IMR-90 (cell line): ENCODE measurements around the gene EML6. TPM values are rescaled to one million over a fixed set of nuclear protein-coding genes. Genes with fewer than 3 reads are reported as not detected.

ENCODE experiments used
- ATAC-seq: fragments of 200-7000 bp; cut with Tn5 transposase; 2 replicates; pipeline ENCODE4 v1.9.1; 2020; ENCODE audit warnings: low read depth, mild to moderate bottlenecking, moderate library complexity
- BruUV-seq: library from RNA; stranded (reverse); fragments of 400-500 nt; replicated peaks from 2 replicates; lab custom pipeline; 2021; lab: Mats Ljungman, UMichigan
- CTCF ChIA-PET: fragments of 300-600 bp; formaldehyde crosslinking; extraction: SDS; loops from one replicate; lab custom pipeline; 2021; ENCODE audit warnings: antibody characterized with exemption; lab: Yijun Ruan, JAX
- POLR2A ChIA-PET: fragments of 300-600 bp; sonication (Branson Sonifier 250); formaldehyde crosslinking; loops from one replicate; lab custom pipeline; 2022; ENCODE audit warnings: antibody characterized with exemption; ENCODE audit not compliant: unreplicated experiment; lab: Charles Lee
- DNase-seq: peaks from one replicate; pipeline ENCODE4 v3.0.0; 2013
- H2AFZ ChIP-seq: replicated peaks from 2 replicates; pipeline ENCODE3; 2013; ENCODE audit warnings: low read length, mild to moderate bottlenecking; ENCODE audit not compliant: poor library complexity
- H2AK5ac ChIP-seq: 2 replicates; pipeline ENCODE4 v1.6.1; 2013; ENCODE audit warnings: low read depth, low read length, inconsistent platforms
- H2AK9ac ChIP-seq: replicated peaks from 2 replicates; pipeline ENCODE3; 2013; ENCODE audit warnings: mild to moderate bottlenecking, low read depth, low read length, moderate library complexity; ENCODE audit not compliant: poor library complexity
- H2BK120ac ChIP-seq: 2 replicates; pipeline ENCODE4 v1.6.1; 2013; ENCODE audit warnings: low read depth, low read length, inconsistent platforms
- H2BK15ac ChIP-seq: 3 replicates; pipeline ENCODE4 v1.6.1; 2013; ENCODE audit warnings: low read depth, low read length, inconsistent platforms
- H2BK20ac ChIP-seq: 2 replicates; pipeline ENCODE4 v1.6.1; 2013; ENCODE audit warnings: low read depth, mild to moderate bottlenecking, inconsistent platforms, low read length, moderate library complexity
- H2BK5ac ChIP-seq: 2 replicates; pipeline ENCODE4 v1.6.1; 2013; ENCODE audit warnings: mild to moderate bottlenecking, low read depth, low read length, inconsistent platforms; ENCODE audit not compliant: poor library complexity, severe bottlenecking
- H3K14ac ChIP-seq: replicated peaks from 2 replicates; pipeline ENCODE4 v1.6.1; 2013; ENCODE audit warnings: low read depth, low read length, inconsistent platforms
- H3K18ac ChIP-seq: 2 replicates; pipeline ENCODE4 v1.6.1; 2013; ENCODE audit warnings: low read depth, low read length, control low read depth
- H3K23ac ChIP-seq: 2 replicates; pipeline ENCODE4 v1.6.1; 2013; ENCODE audit warnings: low read depth, low read length, inconsistent platforms
- H3K27ac ChIP-seq: 2 replicates; pipeline ENCODE4 v1.5.1; 2013; ENCODE audit warnings: mild to moderate bottlenecking, control low read depth, low read length; ENCODE audit not compliant: insufficient read depth
- H3K27me3 ChIP-seq: 2 replicates; pipeline ENCODE4 v1.6.1; 2013; ENCODE audit warnings: low read length; ENCODE audit not compliant: control insufficient read depth, insufficient read depth
- H3K36me3 ChIP-seq: 2 replicates; pipeline ENCODE4 v1.6.1; 2013; ENCODE audit warnings: low read length, mixed read lengths; ENCODE audit not compliant: control insufficient read depth, insufficient read depth
- H3K4ac ChIP-seq: 2 replicates; pipeline ENCODE4 v1.6.1; 2013; ENCODE audit warnings: low read depth, low read length, inconsistent platforms
- H3K4me1 ChIP-seq: 2 replicates; pipeline ENCODE4 v1.6.1; 2013; ENCODE audit warnings: low read length, mixed read lengths; ENCODE audit not compliant: control insufficient read depth, insufficient read depth
- H3K4me2 ChIP-seq: 2 replicates; pipeline ENCODE4 v1.6.1; 2013; ENCODE audit warnings: low read depth, mild to moderate bottlenecking, control low read depth, low read length, moderate library complexity
- H3K4me3 ChIP-seq: 2 replicates; pipeline ENCODE4 v1.5.1; 2013; ENCODE audit warnings: low read depth, mild to moderate bottlenecking, control low read depth, low read length, moderate library complexity; ENCODE audit not compliant: insufficient read depth
- H3K56ac ChIP-seq: 2 replicates; pipeline ENCODE4 v1.6.1; 2013; ENCODE audit warnings: low read length, inconsistent platforms; ENCODE audit not compliant: insufficient read depth; ENCODE audit errors: extremely low read depth
- H3K79me1 ChIP-seq, 2 experiments: 2 replicates each; pipeline ENCODE4 v1.6.1; 2013; ENCODE audit warnings: low read length in 2 of 2, inconsistent platforms in 1 of 2, low read depth in 1 of 2
- H3K9ac ChIP-seq: 2 replicates; pipeline ENCODE4 v1.6.1; 2013; ENCODE audit warnings: low read depth, low read length, control low read depth
- H3K9me1 ChIP-seq: 2 replicates; pipeline ENCODE4 v1.6.1; 2013; ENCODE audit warnings: low read length, inconsistent platforms; ENCODE audit not compliant: insufficient read depth
- H3K9me3 ChIP-seq: 2 replicates; pipeline ENCODE4 v1.6.1; 2013; ENCODE audit warnings: low read length; ENCODE audit not compliant: control insufficient read depth, insufficient read depth
- H4K20me1 ChIP-seq: 2 replicates; pipeline ENCODE4 v1.6.1; 2013; ENCODE audit warnings: low read length, inconsistent platforms; ENCODE audit not compliant: insufficient read depth
- H4K5ac ChIP-seq: 2 replicates; pipeline ENCODE4 v1.6.1; 2013; ENCODE audit warnings: mild to moderate bottlenecking, low read depth, low read length, control low read depth
- H4K8ac ChIP-seq, 2 experiments: 2 replicates each; pipeline ENCODE4 v1.6.1; 2013; ENCODE audit warnings: low read depth in 2 of 2, low read length in 2 of 2, control low read depth in 1 of 2, inconsistent platforms in 1 of 2
- H4K91ac ChIP-seq: 2 replicates; pipeline ENCODE4 v1.6.1; 2013; ENCODE audit warnings: low read depth, low read length, inconsistent platforms; ENCODE audit not compliant: insufficient read depth
- BHLHE40 ChIP-seq: fragments of 150-350 bp; IDR thresholded peaks from 2 replicates; pipeline ENCODE4 v1.6.1; 2016; ENCODE audit warnings: mild to moderate bottlenecking, low read depth, low read length
- CEBPB ChIP-seq: IDR thresholded peaks from 2 replicates; pipeline ENCODE4 v1.6.1; 2012; ENCODE audit warnings: low read depth, low read length, improper control_type of control experiment
- CHD1 ChIP-seq: IDR thresholded peaks from 2 replicates; pipeline ENCODE4 v1.6.1; 2012; ENCODE audit warnings: low read depth, low read length, improper control_type of control experiment
- CTCF ChIP-seq: conservative IDR thresholded peaks from 2 replicates; pipeline ENCODE4 v1.5.1; 2012; ENCODE audit warnings: mild to moderate bottlenecking, low read depth, low read length, improper control_type of control experiment
- ELK1 ChIP-seq: fragments of 150-350 bp; IDR thresholded peaks from 2 replicates; pipeline ENCODE4 v1.6.1; 2016; ENCODE audit warnings: low read depth, mild to moderate bottlenecking, low read length, moderate library complexity, borderline replicate concordance
- FOS ChIP-seq: fragments of 150-350 bp; IDR thresholded peaks from 2 replicates; pipeline ENCODE4 v1.6.1; 2016; ENCODE audit warnings: low read depth, low read length
- MAFK ChIP-seq: IDR thresholded peaks from 2 replicates; pipeline ENCODE4 v1.6.1; 2012; ENCODE audit warnings: low read depth, low read length, improper control_type of control experiment
- MAZ ChIP-seq: IDR thresholded peaks from 2 replicates; pipeline ENCODE4 v1.6.1; 2012; ENCODE audit warnings: low read depth, mild to moderate bottlenecking, low read length, improper control_type of control experiment, moderate library complexity, borderline replicate concordance
- MXI1 ChIP-seq: IDR thresholded peaks from 2 replicates; pipeline ENCODE4 v1.6.1; 2012; ENCODE audit warnings: low read depth, mild to moderate bottlenecking, low read length, moderate library complexity, borderline replicate concordance
- NFE2L2 ChIP-seq: fragments of 150-350 bp; IDR thresholded peaks from 2 replicates; pipeline ENCODE4 v1.6.1; 2016; ENCODE audit warnings: low read depth, mild to moderate bottlenecking, low read length
- POLR2A ChIP-seq: IDR thresholded peaks from 2 replicates; pipeline ENCODE4 v1.6.1; 2012; ENCODE audit warnings: mild to moderate bottlenecking, low read depth, low read length
- RAD21 ChIP-seq: IDR thresholded peaks from 2 replicates; pipeline ENCODE4 v1.6.1; 2012; ENCODE audit warnings: low read length, improper control_type of control experiment
- RCOR1 ChIP-seq: IDR thresholded peaks from 2 replicates; pipeline ENCODE4 v1.6.1; 2012; ENCODE audit warnings: mild to moderate bottlenecking, low read length, improper control_type of control experiment; ENCODE audit not compliant: insufficient replicate concordance
- RFX5 ChIP-seq: IDR thresholded peaks from 2 replicates; pipeline ENCODE4 v1.8.0; 2012; ENCODE audit warnings: low read depth, mild to moderate bottlenecking, low read length, moderate library complexity
- SMC3 ChIP-seq: fragments of 150-350 bp; IDR thresholded peaks from 2 replicates; pipeline ENCODE4 v1.6.1; 2016; ENCODE audit warnings: low read depth, mild to moderate bottlenecking, antibody characterized with exemption, low read length, moderate library complexity
- USF2 ChIP-seq: fragments of 150-350 bp; IDR thresholded peaks from 2 replicates; pipeline ENCODE4 v1.6.1; 2017; ENCODE audit warnings: mild to moderate bottlenecking, antibody characterized with exemption, low read length, low read depth
- WGBS, 2 experiments: methylation state at CpG; one replicate each; pipeline versions ENCODE4 v1.1.5 to v1.1.7; 2013; ENCODE audit warnings: missing lambda C conversion rate in 2 of 2; ENCODE audit not compliant: insufficient read length in 1 of 2; ENCODE audit errors: extremely low coverage in 2 of 2; 5-methylcytosine and 5-hydroxymethylcytosine counted together
- dilution Hi-C: fragments of 300-500 bp; cut with HindIII; formaldehyde crosslinking; loops from one replicate; pipeline ENCODE4 v1.14.3; 2018; ENCODE audit warnings: low sequenced_read_pairs; ENCODE audit not compliant: unreplicated experiment
- in situ Hi-C: fragments of 300-500 bp; cut with MboI; formaldehyde crosslinking; loops from 3 replicates; pipeline ENCODE4 v1.14.3; 2019; ENCODE audit warnings: low sequenced_read_pairs, inconsistent platforms, mixed read lengths
- intact Hi-C: fragments of 100-400 bp; cut with micrococcal nuclease; formaldehyde crosslinking; loops from 2 replicates; pipeline ENCODE4 v1.10.0; 2022
- polyA plus RNA-seq, 3 experiments: library from polyadenylated mRNA; depleted of rRNA; stranded (reverse); fragments of >200 nt; gene quantifications; 2 replicates each; pipeline ENCODE4 v1.2.3, GENCODE V29; 2012; ENCODE audit warnings: low replicate concordance in 1 of 3
- total RNA-seq: library from RNA; depleted of rRNA; stranded (reverse); fragments of >200 nt; gene quantifications from 2 replicates; pipeline ENCODE4 v1.2.3, GENCODE V29; 2012

EML6 gene
- total and polyA plus RNA-seq, 2 of the 4 experiments (the other 2 are of a cell fraction), result 0.18 to 0.19 TPM

GRCh38 chr2:54867457-54867856, 144.0 kb downstream of the EML6 start:
- Histone ChIP-seq H2BK15ac (no peak overlapping the region), H4K91ac (no peak overlapping the region), H3K9me3 (no peaks in the 10 kb centered on the region), H3K18ac (no peak overlapping the region), H3K27me3 (peaks cover 9% of the 10 kb centered on the region), H4K5ac (no peak overlapping the region), H3K36me3 (no peaks in the 10 kb centered on the region), H2BK20ac (no peak overlapping the region), H3K79me1 (no peaks in the 10 kb centered on the region), H3K23ac (no peak overlapping the region), H3K56ac (no peak overlapping the region), H2BK5ac (no peak overlapping the region), H3K4me1 (no peaks in the 10 kb centered on the region), H3K4ac (no peak overlapping the region), H2AK5ac (no peak overlapping the region), H4K8ac (no peak overlapping the region), H2BK120ac (no peak overlapping the region), H3K9ac (no peak overlapping the region), H3K27ac (no peak overlapping the region), H2AFZ (no peak overlapping the region), H4K20me1 (no peaks in the 10 kb centered on the region), H3K14ac (no peak overlapping the region), H3K9me1 (no peaks in the 10 kb centered on the region), H3K4me2 (no peak overlapping the region), H3K4me3 (no peak overlapping the region), H2AK9ac (no peak overlapping the region)
- no peak for DNase-seq
- WGBS, 2 experiments, result no CpG with 5 or more reads among the region's 2 CpGs
- dilution Hi-C loops, result no loop called here
- ChIA-PET POLR2A (no interaction called here), CTCF (no interaction called here)
- in situ Hi-C loops, result no loop called here
- ATAC-seq, result no peak
- intact Hi-C loops, result no loop called here
- TF ChIP-seq BHLHE40, result no peak
- no peak for TF ChIP-seq MXI1
- TF ChIP-seq SMC3, result no peak
- no peak for TF ChIP-seq RAD21
- TF ChIP-seq CEBPB, result no peak
- TF ChIP-seq ELK1, result no peak
- TF ChIP-seq CHD1, result no peak
- TF ChIP-seq USF2, result no peak
- TF ChIP-seq MAZ, result no peak
- TF ChIP-seq RCOR1, result no peak
- no peak for TF ChIP-seq RFX5
- TF ChIP-seq FOS, result no peak
- TF ChIP-seq MAFK, result no peak
- no peak for TF ChIP-seq NFE2L2
- no peak for TF ChIP-seq CTCF
- no peak for TF ChIP-seq POLR2A
- no TSS peak for BruUV-seq
